HCT116 (cell line): Measurements from ENCODE around the gene PICALM. TPM values are rescaled to one million over a fixed set of nuclear protein-coding genes. Genes with fewer than 3 reads are reported as not detected.

Experiments
- ATAC-seq: fragments of 200-7000 bp; cut with Tn5 transposase; 2 replicates; pipeline ENCODE4 v1.9.1; 2020; ENCODE audit warnings: mild to moderate bottlenecking, moderate library complexity
- BruUV-seq: library from RNA; stranded (reverse); fragments of 400-500 nt; replicated peaks from 2 replicates; lab custom pipeline; 2021; lab: Mats Ljungman, UMichigan
- CTCF ChIA-PET: fragments of 300-600 bp; sonication (Branson Sonifier 250); formaldehyde crosslinking; loops from one replicate; lab custom pipeline; 2021; ENCODE audit warnings: antibody characterized with exemption; lab: Charles Lee
- POLR2A ChIA-PET: fragments of 300-600, 350-600 bp; sonication (Branson Sonifier 250); formaldehyde crosslinking; loops from one replicate; lab custom pipeline; 2021; ENCODE audit warnings: antibody characterized with exemption; lab: Charles Lee
- RAD21 ChIA-PET, 2 experiments: fragments of 300-600 bp; sonication (Branson Sonifier 250); formaldehyde crosslinking; loops; one replicate each; lab custom pipeline; 2023; ENCODE audit warnings: low total read pairs in 2 of 2; ENCODE audit not compliant: uncharacterized antibody in 2 of 2, unreplicated experiment in 2 of 2, low non-redundant PET in 1 of 2; lab: Charles Lee
- DNase-seq: peaks from one replicate; pipeline ENCODE4 v3.0.0-alpha.2; 2010; ENCODE audit warnings: low read depth, low spot score
- H2AFZ ChIP-seq: fragments of 200-600 bp; shearing (Covaris generic), sonication (generic); 2 replicates; pipeline ENCODE4 v1.6.1; 2017; ENCODE audit warnings: low read depth, mixed run types, mixed read lengths, antibody characterized with exemption, low read length; ENCODE audit not compliant: poor library complexity, severe bottlenecking
- H3K27ac ChIP-seq: 2 replicates; pipeline ENCODE4 v1.5.1; 2012; ENCODE audit warnings: low read depth, low read length
- H3K27me3 ChIP-seq: fragments of 200-600 bp; sonication (generic); 2 replicates; pipeline ENCODE4 v1.6.1; 2016; ENCODE audit warnings: mixed run types, low read length, mixed read lengths; ENCODE audit not compliant: insufficient read depth
- H3K36me3 ChIP-seq, 2 experiments: fragments of 200-500 bp in 1 of 2; fragments of 200-600 bp in 1 of 2; sonication (Bioruptor generic) in 1 of 2; sonication (generic) in 1 of 2; 2 replicates each; pipeline versions ENCODE4 v1.5.1 to v1.6.1; 2014 to 2016; ENCODE audit warnings: low read length in 2 of 2, inconsistent platforms in 1 of 2, mixed read lengths in 1 of 2, mixed run types in 1 of 2; ENCODE audit not compliant: insufficient read depth in 2 of 2, control insufficient read depth in 1 of 2
- H3K4me1 ChIP-seq, 2 experiments: fragments of 200-600 bp in 1 of 2; sonication (generic) in 1 of 2; 2 replicates each; pipeline versions ENCODE4 v1.5.1 to v1.6.1; 2012 to 2017; ENCODE audit warnings: low read length in 2 of 2, inconsistent platforms in 1 of 2, mild to moderate bottlenecking in 1 of 2, mixed read lengths in 1 of 2, mixed run types in 1 of 2, moderate library complexity in 1 of 2; ENCODE audit not compliant: insufficient read depth in 2 of 2, control insufficient read depth in 1 of 2
- H3K4me2 ChIP-seq: fragments of 200-600 bp; sonication (generic); 2 replicates; pipeline ENCODE4 v1.6.1; 2017; ENCODE audit warnings: mixed run types, low read length, mixed read lengths
- H3K4me3 ChIP-seq, 2 experiments: fragments of 200-600 bp in 1 of 2; sonication (generic) in 1 of 2; replicated peaks in 1 of 2; 2 replicates each; pipeline ENCODE4 v1.5.1; 2011 to 2016; ENCODE audit warnings: low read length in 2 of 2, control low read depth in 1 of 2, low read depth in 1 of 2, mild to moderate bottlenecking in 1 of 2, mixed read lengths in 1 of 2, mixed run types in 1 of 2
- H3K79me2 ChIP-seq: fragments of 200-600 bp; sonication (generic); 2 replicates; pipeline ENCODE4 v1.6.1; 2017; ENCODE audit warnings: mild to moderate bottlenecking, mixed run types, low read length, moderate library complexity, mixed read lengths; ENCODE audit not compliant: insufficient read depth
- H3K9ac ChIP-seq: fragments of 200-600 bp; sonication (generic); 2 replicates; pipeline ENCODE4 v1.6.1; 2016; ENCODE audit warnings: low read length, mixed read lengths
- H3K9me2 ChIP-seq: fragments of 200-600 bp; sonication (generic), shearing (Covaris generic); 2 replicates; pipeline ENCODE4 v1.6.1; 2017; ENCODE audit warnings: mixed run types, mild to moderate bottlenecking, moderate library complexity; ENCODE audit not compliant: insufficient read depth
- H3K9me3 ChIP-seq, 2 experiments: fragments of 200-500 bp in 1 of 2; fragments of 200-600 bp in 1 of 2; sonication (Bioruptor generic) in 1 of 2; sonication (generic) in 1 of 2; 2 replicates each; pipeline ENCODE4 v1.6.1; 2014 to 2017; ENCODE audit warnings: low read length in 2 of 2, mixed read lengths in 2 of 2, inconsistent platforms in 1 of 2, low read depth in 1 of 2, mild to moderate bottlenecking in 1 of 2, mixed run types in 1 of 2, moderate library complexity in 1 of 2; ENCODE audit not compliant: control insufficient read depth in 1 of 2, insufficient read depth in 1 of 2
- H4K20me1 ChIP-seq: fragments of 200-600 bp; sonication (generic), shearing (Covaris generic); 2 replicates; pipeline ENCODE4 v1.6.1; 2017; ENCODE audit warnings: mixed run types, mild to moderate bottlenecking, moderate library complexity; ENCODE audit not compliant: insufficient read depth
- CEBPB ChIP-seq: IDR thresholded peaks from 2 replicates; pipeline ENCODE4 v1.6.1; 2012; ENCODE audit warnings: low read depth
- EGR1 ChIP-seq: IDR thresholded peaks from 2 replicates; pipeline ENCODE4 v1.6.1; 2012; ENCODE audit warnings: low read depth
- EZH2 ChIP-seq: fragments of 200-600 bp; sonication (generic); IDR thresholded peaks from 2 replicates; pipeline ENCODE4 v1.6.1; 2017; ENCODE audit warnings: antibody characterized with exemption, mixed run types
- POLR2AphosphoS5 ChIP-seq: IDR thresholded peaks from 2 replicates; pipeline ENCODE4 v1.6.1; 2011; ENCODE audit warnings: mild to moderate bottlenecking, low read depth, low read length, moderate library complexity
- RAD21 ChIP-seq: IDR thresholded peaks from 2 replicates; pipeline ENCODE4 v1.6.1; 2012; ENCODE audit warnings: low read depth, mild to moderate bottlenecking
- SIN3A ChIP-seq: IDR thresholded peaks from 2 replicates; pipeline ENCODE4 v1.6.1; 2012; ENCODE audit warnings: low read depth
- TCF7L2 ChIP-seq: IDR thresholded peaks from 2 replicates; pipeline ENCODE4 v1.7.0; 2011; ENCODE audit warnings: borderline replicate concordance, inconsistent platforms; ENCODE audit not compliant: insufficient read depth, insufficient read length; ENCODE audit errors: extremely low read depth
- ZFX ChIP-seq: fragments of 450-650 bp; IDR thresholded peaks from 2 replicates; pipeline ENCODE4 v1.6.1; 2017
- intact Hi-C: fragments of 100-400 bp; cut with micrococcal nuclease; formaldehyde crosslinking; loops from 2 replicates; pipeline ENCODE4 v1.10.0; 2022
- total RNA-seq: library from RNA; stranded (reverse); gene quantifications from one replicate; pipeline ENCODE4 v1.2.1, GENCODE V29; 2021; ENCODE audit not compliant: unreplicated experiment
- TF ChIP-seq, protein P1 (sequence below): IDR thresholded peaks from 2 replicates; pipeline ENCODE4 v1.6.1; 2011; ENCODE audit warnings: mild to moderate bottlenecking, low read length, moderate library complexity; ENCODE audit not compliant: insufficient replicate concordance; ENCODE audit errors: extremely low read depth
- TF ChIP-seq, protein P2 (sequence below): IDR thresholded peaks from 2 replicates; pipeline ENCODE4 v1.6.1; 2012
- TF ChIP-seq, protein P3 (sequence below), 3 experiments: fragments of 200-600 bp in 1 of 3; sonication (generic) in 1 of 3; IDR thresholded peaks in 2 of 3; conservative IDR thresholded peaks in 1 of 3; 2 replicates each; pipeline ENCODE4 v1.5.1; 2012 to 2017; ENCODE audit warnings: low read depth in 2 of 3, low read length in 2 of 3, antibody characterized with exemption in 1 of 3, borderline replicate concordance in 1 of 3, control low read depth in 1 of 3, mild to moderate bottlenecking in 1 of 3, mixed read lengths in 1 of 3, mixed run types in 1 of 3, moderate library complexity in 1 of 3; ENCODE audit not compliant: insufficient read depth in 1 of 3
- TF ChIP-seq, protein P4 (sequence below): IDR thresholded peaks from 2 replicates; pipeline ENCODE4 v1.6.1; 2012; ENCODE audit warnings: low read depth

The PICALM gene
- total RNA-seq, 1 experiment from 2014 or later = 90.6 TPM

DNA sequence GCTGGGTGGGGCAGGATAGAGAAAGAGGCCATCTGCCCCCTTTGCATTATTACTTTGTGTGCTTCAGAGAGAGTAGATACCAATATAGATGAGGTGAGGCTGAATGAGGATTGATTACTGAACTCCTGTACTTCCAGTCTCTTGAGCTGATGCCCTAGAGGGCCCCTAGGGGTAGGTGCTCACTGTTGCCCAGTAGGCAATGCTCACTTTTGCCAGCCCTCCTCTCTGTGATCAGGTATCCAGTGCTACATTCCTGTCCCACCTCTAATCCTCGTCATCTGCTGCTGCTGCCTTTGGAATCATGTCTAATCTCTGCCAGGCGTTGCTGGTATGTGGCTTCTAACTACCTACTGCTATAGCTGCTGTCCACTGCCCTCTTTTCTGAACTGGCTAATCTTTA, 156.5 kb downstream of the PICALM start:
- H3K4me1 ChIP-seq = no peaks in the 10 kb centered on the region
- no peaks in the 10 kb centered on the region for H3K9me3 ChIP-seq
- ATAC-seq = peak; percentile 27; the same call in 1 of the 2 replicates
- no peak overlapping the region for H3K4me2 ChIP-seq
- RAD21 ChIA-PET = no interaction called here
- no peak overlapping the region for H3K4me3 ChIP-seq
- intact Hi-C loops = no loop called here
- TF ChIP-seq TCF7L2 (no peak), RAD21 (no peak), EGR1 (no peak), ZFX (no peak), POLR2AphosphoS5 (no peak), EZH2 (no peak), CEBPB (no peak), SIN3A (no peak)
- TF ChIP-seq, protein P1, sequence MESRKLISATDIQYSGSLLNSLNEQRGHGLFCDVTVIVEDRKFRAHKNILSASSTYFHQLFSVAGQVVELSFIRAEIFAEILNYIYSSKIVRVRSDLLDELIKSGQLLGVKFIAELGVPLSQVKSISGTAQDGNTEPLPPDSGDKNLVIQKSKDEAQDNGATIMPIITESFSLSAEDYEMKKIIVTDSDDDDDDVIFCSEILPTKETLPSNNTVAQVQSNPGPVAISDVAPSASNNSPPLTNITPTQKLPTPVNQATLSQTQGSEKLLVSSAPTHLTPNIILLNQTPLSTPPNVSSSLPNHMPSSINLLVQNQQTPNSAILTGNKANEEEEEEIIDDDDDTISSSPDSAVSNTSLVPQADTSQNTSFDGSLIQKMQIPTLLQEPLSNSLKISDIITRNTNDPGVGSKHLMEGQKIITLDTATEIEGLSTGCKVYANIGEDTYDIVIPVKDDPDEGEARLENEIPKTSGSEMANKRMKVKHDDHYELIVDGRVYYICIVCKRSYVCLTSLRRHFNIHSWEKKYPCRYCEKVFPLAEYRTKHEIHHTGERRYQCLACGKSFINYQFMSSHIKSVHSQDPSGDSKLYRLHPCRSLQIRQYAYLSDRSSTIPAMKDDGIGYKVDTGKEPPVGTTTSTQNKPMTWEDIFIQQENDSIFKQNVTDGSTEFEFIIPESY = no peak
- TF ChIP-seq, protein P2, sequence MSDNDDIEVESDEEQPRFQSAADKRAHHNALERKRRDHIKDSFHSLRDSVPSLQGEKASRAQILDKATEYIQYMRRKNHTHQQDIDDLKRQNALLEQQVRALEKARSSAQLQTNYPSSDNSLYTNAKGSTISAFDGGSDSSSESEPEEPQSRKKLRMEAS = no peak
- TF ChIP-seq, protein P3, sequence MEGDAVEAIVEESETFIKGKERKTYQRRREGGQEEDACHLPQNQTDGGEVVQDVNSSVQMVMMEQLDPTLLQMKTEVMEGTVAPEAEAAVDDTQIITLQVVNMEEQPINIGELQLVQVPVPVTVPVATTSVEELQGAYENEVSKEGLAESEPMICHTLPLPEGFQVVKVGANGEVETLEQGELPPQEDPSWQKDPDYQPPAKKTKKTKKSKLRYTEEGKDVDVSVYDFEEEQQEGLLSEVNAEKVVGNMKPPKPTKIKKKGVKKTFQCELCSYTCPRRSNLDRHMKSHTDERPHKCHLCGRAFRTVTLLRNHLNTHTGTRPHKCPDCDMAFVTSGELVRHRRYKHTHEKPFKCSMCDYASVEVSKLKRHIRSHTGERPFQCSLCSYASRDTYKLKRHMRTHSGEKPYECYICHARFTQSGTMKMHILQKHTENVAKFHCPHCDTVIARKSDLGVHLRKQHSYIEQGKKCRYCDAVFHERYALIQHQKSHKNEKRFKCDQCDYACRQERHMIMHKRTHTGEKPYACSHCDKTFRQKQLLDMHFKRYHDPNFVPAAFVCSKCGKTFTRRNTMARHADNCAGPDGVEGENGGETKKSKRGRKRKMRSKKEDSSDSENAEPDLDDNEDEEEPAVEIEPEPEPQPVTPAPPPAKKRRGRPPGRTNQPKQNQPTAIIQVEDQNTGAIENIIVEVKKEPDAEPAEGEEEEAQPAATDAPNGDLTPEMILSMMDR (IDR thresholded peaks at IDR 0.05 in 2 of 3, conservative IDR thresholded peaks at IDR 0.05 in 1 of 3; ENCODE audit: borderline replicate concordance in 1 of 3, insufficient read depth in 1 of 3, low read depth in 2 of 3, low read length in 2 of 3) = no peak
- TF ChIP-seq, protein P4, sequence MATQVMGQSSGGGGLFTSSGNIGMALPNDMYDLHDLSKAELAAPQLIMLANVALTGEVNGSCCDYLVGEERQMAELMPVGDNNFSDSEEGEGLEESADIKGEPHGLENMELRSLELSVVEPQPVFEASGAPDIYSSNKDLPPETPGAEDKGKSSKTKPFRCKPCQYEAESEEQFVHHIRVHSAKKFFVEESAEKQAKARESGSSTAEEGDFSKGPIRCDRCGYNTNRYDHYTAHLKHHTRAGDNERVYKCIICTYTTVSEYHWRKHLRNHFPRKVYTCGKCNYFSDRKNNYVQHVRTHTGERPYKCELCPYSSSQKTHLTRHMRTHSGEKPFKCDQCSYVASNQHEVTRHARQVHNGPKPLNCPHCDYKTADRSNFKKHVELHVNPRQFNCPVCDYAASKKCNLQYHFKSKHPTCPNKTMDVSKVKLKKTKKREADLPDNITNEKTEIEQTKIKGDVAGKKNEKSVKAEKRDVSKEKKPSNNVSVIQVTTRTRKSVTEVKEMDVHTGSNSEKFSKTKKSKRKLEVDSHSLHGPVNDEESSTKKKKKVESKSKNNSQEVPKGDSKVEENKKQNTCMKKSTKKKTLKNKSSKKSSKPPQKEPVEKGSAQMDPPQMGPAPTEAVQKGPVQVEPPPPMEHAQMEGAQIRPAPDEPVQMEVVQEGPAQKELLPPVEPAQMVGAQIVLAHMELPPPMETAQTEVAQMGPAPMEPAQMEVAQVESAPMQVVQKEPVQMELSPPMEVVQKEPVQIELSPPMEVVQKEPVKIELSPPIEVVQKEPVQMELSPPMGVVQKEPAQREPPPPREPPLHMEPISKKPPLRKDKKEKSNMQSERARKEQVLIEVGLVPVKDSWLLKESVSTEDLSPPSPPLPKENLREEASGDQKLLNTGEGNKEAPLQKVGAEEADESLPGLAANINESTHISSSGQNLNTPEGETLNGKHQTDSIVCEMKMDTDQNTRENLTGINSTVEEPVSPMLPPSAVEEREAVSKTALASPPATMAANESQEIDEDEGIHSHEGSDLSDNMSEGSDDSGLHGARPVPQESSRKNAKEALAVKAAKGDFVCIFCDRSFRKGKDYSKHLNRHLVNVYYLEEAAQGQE = no peak
- no peaks in the 10 kb centered on the region for H3K79me2 ChIP-seq
- H3K36me3 ChIP-seq = no peaks in the 10 kb centered on the region
- H3K9ac ChIP-seq = no peak overlapping the region
- no peaks in the 10 kb centered on the region for H3K27me3 ChIP-seq
- POLR2A ChIA-PET = no interaction called here
- no peak overlapping the region for H3K27ac ChIP-seq
- BruUV-seq = no TSS peak
- CTCF ChIA-PET = no interaction called here
- H4K20me1 ChIP-seq = no peaks in the 10 kb centered on the region
- H2AFZ ChIP-seq = no peak overlapping the region
- H3K9me2 ChIP-seq = no peaks in the 10 kb centered on the region
- DNase-seq = no peak
